ENCODE measurements around the gene SIRT4.

- TF ChIP-seq CTCF (conservative IDR thresholded peaks at IDR 0.05) (no peak), EZH2 (IDR thresholded peaks at IDR 0.05; ENCODE audit: low read depth) (no peak)
These were observed 47.3 kb upstream of the SIRT4 start for GRCh38 chr12:120254809-120255208.

All from PC-9 (cell line).